OCI-LY7 (cell line): ENCODE data around the gene RCC1. TPM values are rescaled to one million over a fixed set of nuclear protein-coding genes. Genes with fewer than 3 reads are reported as not detected.
"Not testable (repeated sequence)": the region's sequence is repeated elsewhere in the genome, so short reads cannot be mapped to it uniquely, and the experiment has no call there.

Source experiments
- BruUV-seq: library from RNA; stranded (reverse); fragments of 400-500 nt; replicated peaks from 2 replicates; lab custom pipeline; 2021; lab: Mats Ljungman, UMichigan
- CTCF ChIA-PET: fragments of 300-600 bp; sonication (Branson Sonifier 250); formaldehyde crosslinking; loops from one replicate; lab custom pipeline; 2022; ENCODE audit warnings: antibody characterized with exemption; ENCODE audit not compliant: unreplicated experiment; lab: Charles Lee
- POLR2A ChIA-PET: fragments of 300-600 bp; sonication (Branson Sonifier 250); formaldehyde crosslinking; loops from one replicate; lab custom pipeline; 2022; ENCODE audit warnings: antibody characterized with exemption; lab: Charles Lee
- DNase-seq: peaks from one replicate; pipeline ENCODE4 v3.0.0-alpha.2; 2015; ENCODE audit warnings: low spot score
- H2AFZ ChIP-seq: fragments of 200-600 bp; sonication (generic), shearing (Covaris generic); 2 replicates; pipeline ENCODE4 v1.6.1; 2014; ENCODE audit warnings: mild to moderate bottlenecking, antibody characterized with exemption, low read length, moderate library complexity
- H3K27ac ChIP-seq: fragments of 200-600 bp; sonication (generic); 2 replicates; pipeline ENCODE4 v1.5.1; 2014; ENCODE audit warnings: mixed run types, low read depth, mild to moderate bottlenecking, moderate library complexity, low read length, inconsistent platforms; ENCODE audit not compliant: poor library complexity, severe bottlenecking
- H3K36me3 ChIP-seq: fragments of 200-600 bp; sonication (generic); 2 replicates; pipeline ENCODE4 v1.6.1; 2014; ENCODE audit warnings: mild to moderate bottlenecking, antibody characterized with exemption, low read length, moderate library complexity, mixed read lengths; ENCODE audit not compliant: insufficient read depth
- H3K4me1 ChIP-seq: fragments of 200-600 bp; sonication (generic); 2 replicates; pipeline ENCODE4 v1.5.1; 2014; ENCODE audit warnings: mild to moderate bottlenecking, low read length; ENCODE audit not compliant: insufficient read depth, poor library complexity, severe bottlenecking
- H3K4me2 ChIP-seq: fragments of 200-600 bp; sonication (generic); 2 replicates; pipeline ENCODE4 v1.6.1; 2014; ENCODE audit warnings: mild to moderate bottlenecking, low read length
- H3K4me3 ChIP-seq: fragments of 200-600 bp; sonication (generic); 2 replicates; pipeline ENCODE4 v1.5.1; 2014; ENCODE audit warnings: mild to moderate bottlenecking, low read depth, low read length; ENCODE audit not compliant: poor library complexity, severe bottlenecking
- H3K79me2 ChIP-seq: fragments of 200-600 bp; sonication (generic); 2 replicates; pipeline ENCODE4 v1.6.1; 2016; ENCODE audit warnings: low read depth, mild to moderate bottlenecking, low read length, moderate library complexity, mixed read lengths; ENCODE audit not compliant: insufficient read depth
- H3K9me2 ChIP-seq: fragments of 200-600 bp; sonication (generic); 2 replicates; pipeline ENCODE4 v1.6.1; 2016; ENCODE audit warnings: mild to moderate bottlenecking, low read length, mixed read lengths; ENCODE audit not compliant: insufficient read depth
- H3K9me3 ChIP-seq: fragments of 200-600 bp; sonication (generic); 2 replicates; pipeline ENCODE4 v1.6.1; 2014; ENCODE audit warnings: mild to moderate bottlenecking, mixed run types, low read length, mixed read lengths
- H4K20me1 ChIP-seq: fragments of 200-600 bp; sonication (generic); 2 replicates; pipeline ENCODE4 v1.6.1; 2014; ENCODE audit warnings: mild to moderate bottlenecking, antibody characterized with exemption, low read length, moderate library complexity, mixed read lengths; ENCODE audit not compliant: insufficient read depth
- EZH2phosphoT487 ChIP-seq: fragments of 200-600 bp; sonication (generic); IDR thresholded peaks from 2 replicates; pipeline ENCODE4 v1.6.1; 2018; ENCODE audit warnings: low read depth, borderline replicate concordance, mild to moderate bottlenecking, mixed run types, antibody characterized with exemption, low read length, moderate library complexity, mixed read lengths
- intact Hi-C: fragments of 100-400 bp; cut with micrococcal nuclease; formaldehyde crosslinking; loops from one replicate; pipeline ENCODE4 v1.10.0; 2022; ENCODE audit not compliant: unreplicated experiment
- total RNA-seq, 2 experiments: library from RNA; depleted of rRNA in 1 of 2; stranded (reverse); fragments of >200 nt in 1 of 2; shearing (Covaris generic) in 1 of 2; gene quantifications; 2 replicates each; pipeline ENCODE4 v1.2.3, GENCODE V29; 2014 to 2022
- TF ChIP-seq, protein P1 (sequence below): fragments of 200-600 bp; sonication (generic); conservative IDR thresholded peaks from 2 replicates; pipeline ENCODE4 v1.5.1; 2014; ENCODE audit warnings: mild to moderate bottlenecking, antibody characterized with exemption, low read length, moderate library complexity, mixed read lengths

Gene RCC1
- total RNA-seq, 2 experiments from 2014 or later: 87.6 to 108 TPM

DNA sequence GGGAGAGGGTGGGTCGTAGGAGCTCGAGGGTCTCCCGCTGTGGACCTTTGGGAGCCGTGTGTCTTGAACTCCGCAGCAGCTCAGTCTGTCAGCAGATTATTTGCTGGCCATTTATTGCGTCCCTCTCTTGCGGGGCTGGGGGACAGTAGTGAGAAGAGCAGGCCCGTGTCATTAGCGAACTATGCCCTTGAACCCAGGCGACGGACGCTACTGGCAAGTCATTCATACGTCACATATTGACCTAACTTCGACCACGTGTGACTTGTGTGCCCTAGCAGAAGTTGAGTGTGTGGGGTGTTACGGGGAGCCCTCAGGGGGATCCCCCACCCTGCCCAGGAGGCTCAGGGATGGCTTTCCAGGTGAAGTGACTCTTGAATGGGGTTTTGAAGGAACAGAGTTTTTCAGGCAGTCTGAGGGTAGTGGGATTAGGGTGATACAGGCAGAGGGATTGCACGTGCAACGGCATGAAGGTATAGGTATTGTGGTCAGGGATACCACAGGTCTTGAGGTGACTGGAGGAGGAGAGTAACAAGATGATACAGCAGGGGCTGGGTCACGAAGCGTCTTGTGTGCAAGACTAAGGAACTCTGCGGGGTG is 13.0 kb downstream of the RCC1 start:
- Histone ChIP-seq H4K20me1 (no peaks in the 10 kb centered on the region), H3K36me3 (peaks cover 45% of the 10 kb centered on the region), H3K9me2 (no peaks in the 10 kb centered on the region), H2AFZ (peak overlapping the region; percentile 17; the same call in 1 of the 2 replicates), H3K9me3 (no peaks in the 10 kb centered on the region), H3K4me1 (peaks cover 51% of the 10 kb centered on the region), H3K79me2 (peaks cover 54% of the 10 kb centered on the region), H3K4me3 (peak overlapping the region; percentile 78), H3K4me2 (peak overlapping the region; percentile 82), H3K27ac (peak overlapping the region; percentile 75)
- TF ChIP-seq, protein P1, sequence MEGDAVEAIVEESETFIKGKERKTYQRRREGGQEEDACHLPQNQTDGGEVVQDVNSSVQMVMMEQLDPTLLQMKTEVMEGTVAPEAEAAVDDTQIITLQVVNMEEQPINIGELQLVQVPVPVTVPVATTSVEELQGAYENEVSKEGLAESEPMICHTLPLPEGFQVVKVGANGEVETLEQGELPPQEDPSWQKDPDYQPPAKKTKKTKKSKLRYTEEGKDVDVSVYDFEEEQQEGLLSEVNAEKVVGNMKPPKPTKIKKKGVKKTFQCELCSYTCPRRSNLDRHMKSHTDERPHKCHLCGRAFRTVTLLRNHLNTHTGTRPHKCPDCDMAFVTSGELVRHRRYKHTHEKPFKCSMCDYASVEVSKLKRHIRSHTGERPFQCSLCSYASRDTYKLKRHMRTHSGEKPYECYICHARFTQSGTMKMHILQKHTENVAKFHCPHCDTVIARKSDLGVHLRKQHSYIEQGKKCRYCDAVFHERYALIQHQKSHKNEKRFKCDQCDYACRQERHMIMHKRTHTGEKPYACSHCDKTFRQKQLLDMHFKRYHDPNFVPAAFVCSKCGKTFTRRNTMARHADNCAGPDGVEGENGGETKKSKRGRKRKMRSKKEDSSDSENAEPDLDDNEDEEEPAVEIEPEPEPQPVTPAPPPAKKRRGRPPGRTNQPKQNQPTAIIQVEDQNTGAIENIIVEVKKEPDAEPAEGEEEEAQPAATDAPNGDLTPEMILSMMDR: no peak
- no peak for TF ChIP-seq EZH2phosphoT487
- ChIA-PET CTCF (no interaction called here), POLR2A (interaction anchor here (0.5 to 0.9 kb wide), 2 partner anchors 27 to 122 kb away, joined by 5 read pairs; no protein-coding TSS in a partner anchor)
- peak; percentile 64 for DNase-seq
- BruUV-seq: TSS peak; percentile 33
- intact Hi-C loops: loop anchor here (1.0 to 2.0 kb wide), 5 partner anchors 33 to 358 kb away; partner anchors contain the start of gene TAF12

DNA sequence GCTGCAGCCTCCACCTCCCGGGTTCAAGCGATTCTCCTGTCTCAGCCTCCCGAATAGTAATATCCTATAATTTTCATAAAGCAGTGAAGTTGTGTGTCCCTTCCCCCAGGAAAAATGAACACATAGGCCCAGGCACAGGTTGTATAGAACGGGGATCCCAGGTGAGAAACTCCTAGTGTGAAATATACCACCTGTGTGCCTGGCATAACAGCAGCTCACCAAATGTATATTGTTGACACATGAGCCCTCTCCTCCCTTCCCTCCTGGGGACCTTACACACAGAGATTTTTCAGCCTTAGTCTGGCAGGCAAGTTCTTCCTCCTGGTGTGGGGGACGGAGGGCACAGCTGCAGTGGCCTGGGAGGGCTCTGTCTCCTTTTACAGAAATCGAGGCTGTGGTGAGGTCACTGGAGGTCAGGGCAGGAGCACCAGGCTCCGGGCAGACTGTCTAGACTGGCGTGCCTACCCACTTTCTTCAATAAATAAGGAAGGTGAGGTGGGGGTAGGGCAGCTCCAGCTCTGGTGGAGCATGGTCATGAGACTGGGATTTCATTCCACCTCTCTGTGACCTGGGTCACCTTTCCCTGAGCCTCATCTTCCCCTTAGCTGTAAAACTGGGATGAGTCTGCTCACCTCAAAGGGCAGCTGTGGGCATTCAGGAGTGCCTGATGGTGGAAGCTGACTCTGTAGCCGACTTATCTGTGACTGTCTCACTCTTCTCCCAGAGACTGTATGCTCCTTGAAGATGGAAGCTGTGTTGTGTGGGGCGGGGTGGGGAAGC is 14.3 kb downstream of the RCC1 start:
- Histone ChIP-seq H4K20me1 (no peaks in the 10 kb centered on the region), H2AFZ (no peak overlapping the region), H3K4me1 (peaks cover 51% of the 10 kb centered on the region), H3K4me3 (peak overlapping the region; percentile 78), H3K79me2 (peaks cover 67% of the 10 kb centered on the region), H3K9me2 (no peaks in the 10 kb centered on the region), H3K36me3 (peaks cover 48% of the 10 kb centered on the region), H3K9me3 (no peaks in the 10 kb centered on the region), H3K27ac (peak overlapping the region; percentile 17), H3K4me2 (peak overlapping the region; percentile 82)
- intact Hi-C loops: loop anchor here (2.0 kb wide), 2 partner anchors 83 to 357 kb away; no protein-coding TSS in a partner anchor
- DNase-seq: no peak
- TF ChIP-seq, protein P1: no peak
- no TSS peak for BruUV-seq
- POLR2A ChIA-PET: no interaction called here
- CTCF ChIA-PET: no interaction called here

DNA sequence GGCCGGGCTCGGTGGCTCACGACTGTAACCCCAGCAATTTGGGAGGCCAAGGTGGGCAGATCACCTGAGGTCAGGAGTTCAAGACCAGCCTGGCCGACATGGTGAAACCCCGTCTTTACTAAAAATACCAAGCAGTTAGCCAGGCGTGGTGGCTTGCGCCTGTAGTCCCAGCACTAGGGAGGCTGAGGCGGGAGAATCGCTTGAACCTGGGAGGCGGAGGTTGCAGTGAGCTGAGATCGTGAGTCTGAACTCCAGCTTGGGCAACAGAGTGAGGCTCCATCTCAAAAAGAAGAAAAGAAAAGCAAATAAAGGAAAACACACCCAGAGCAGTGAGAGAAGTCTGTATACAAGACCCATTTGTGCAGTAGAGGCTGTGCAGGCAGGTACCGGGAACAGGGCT is 15.0 kb downstream of the RCC1 start:
- intact Hi-C loops, H3K27ac ChIP-seq, H3K9me2 ChIP-seq, H4K20me1 ChIP-seq, H3K9me3 ChIP-seq, DNase-seq, CTCF ChIA-PET, H3K4me3 ChIP-seq, BruUV-seq, H2AFZ ChIP-seq: not testable (repeated sequence)
- Histone ChIP-seq H3K4me2 (peak overlapping the region; percentile 82), H3K36me3 (peaks cover 54% of the 10 kb centered on the region), H3K79me2 (peaks cover 73% of the 10 kb centered on the region), H3K4me1 (peaks cover 51% of the 10 kb centered on the region)
- POLR2A ChIA-PET: interaction anchor here (0.7 kb wide), 1 partner anchor 14 kb away, joined by 5 read pairs; no protein-coding TSS in a partner anchor
